Measurements from ENCODE around the gene DAP. TPM values are rescaled to one million over a fixed set of nuclear protein-coding genes. Genes with fewer than 3 reads are reported as not detected.
A peak's percentile ranks its signal among the peaks of the same experiment; 100 is the strongest.
"Not testable (repeated sequence)": the region's sequence is repeated elsewhere in the genome, so short reads cannot be mapped to it uniquely, and the experiment has no call there.

Gene DAP
- total RNA-seq, 4 donors from 2014 or later: 2.4 to 11.7 (median 3.6) TPM

GRCh38 chr5:10666531-10667299, 94.3 kb downstream of the DAP start:
- Histone ChIP-seq H3K9me3 (no peaks in the 10 kb centered on the region), H3K27ac (peak overlapping the region; percentile 38 to 67 (median 50)), H3K4me3 (no peak overlapping the region), H3K27me3 (no peaks in the 10 kb centered on the region), H3K4me1 (peaks cover 8 to 24% of the 10 kb centered on the region in 2 donors), H3K36me3 (no peaks in the 10 kb centered on the region)
- intact Hi-C loops (cut with DNase I; ENCODE audit: low total_unique reads): no loop called here
- DNase-seq (peak; percentile 22 to 39), ATAC-seq (peak; percentile 93 to 95)
- in situ Hi-C loops (cut with MboI; ENCODE audit: low sequenced_read_pairs in 4 of 4): no loop called here
- TF ChIP-seq CTCF (IDR thresholded peaks at IDR 0.05 in 4 of 5, conservative IDR thresholded peaks at IDR 0.05 in 1 of 5) (no peak), POLR2A (IDR thresholded peaks at IDR 0.05) (no peak)

- TF ChIP-seq POLR2A (IDR thresholded peaks at IDR 0.05): no peak
- TF ChIP-seq CTCF (IDR thresholded peaks at IDR 0.05 in 4 of 5, conservative IDR thresholded peaks at IDR 0.05 in 1 of 5): no peak
- intact Hi-C loops (cut with DNase I; ENCODE audit: low total_unique reads): no loop called here
- in situ Hi-C loops (cut with MboI; ENCODE audit: low sequenced_read_pairs in 4 of 4): no loop called here
Observed at GRCh38 chr5:10665799-10666198, 95.2 kb downstream of the DAP start.

GRCh38 chr5:10664180-10664769, 96.8 kb downstream of the DAP start:
- DNase-seq; H3K27me3 ChIP-seq; H3K4me3 ChIP-seq; H3K36me3 ChIP-seq; H3K27ac ChIP-seq; intact Hi-C loops (cut with DNase I; ENCODE audit: low total_unique reads); ATAC-seq; H3K9me3 ChIP-seq; in situ Hi-C loops (cut with MboI; ENCODE audit: low sequenced_read_pairs in 4 of 4): not testable (repeated sequence)
- peaks cover 8 to 24% of the 10 kb centered on the region in 2 donors for H3K4me1 ChIP-seq

More at GRCh38 chr5:10665799-10666198, 95.2 kb downstream of the DAP start:
- Histone ChIP-seq H3K4me3 (no peak overlapping the region), H3K4me1 (peaks cover 8 to 24% of the 10 kb centered on the region in 2 donors), H3K36me3 (no peaks in the 10 kb centered on the region), H3K27me3 (no peaks in the 10 kb centered on the region), H3K27ac (no peak overlapping the region), H3K9me3 (no peaks in the 10 kb centered on the region)
- ATAC-seq (no peak), DNase-seq (no peak)

- intact Hi-C loops (cut with DNase I; ENCODE audit: low total_unique reads) (no loop called here), in situ Hi-C loops (cut with MboI; ENCODE audit: low sequenced_read_pairs in 4 of 4) (no loop called here)
- Histone ChIP-seq H3K27me3 (no peaks in the 10 kb centered on the region), H3K27ac (no peak overlapping the region), H3K4me3 (no peak overlapping the region), H3K4me1 (peaks cover 8 to 24% of the 10 kb centered on the region in 2 donors), H3K36me3 (no peaks in the 10 kb centered on the region), H3K9me3 (no peaks in the 10 kb centered on the region)
- TF ChIP-seq CTCF (IDR thresholded peaks at IDR 0.05 in 4 of 5, conservative IDR thresholded peaks at IDR 0.05 in 1 of 5) (no peak), POLR2A (IDR thresholded peaks at IDR 0.05) (no peak)
- no peak for DNase-seq
- ATAC-seq: no peak
Observed at GRCh38 chr5:10663489-10664179, 97.4 kb downstream of the DAP start.
